ENCODE results near the gene MFSD11.
A peak's percentile ranks its signal among the peaks of the same experiment; 100 is the strongest.
"Not testable (repeated sequence)": the region's sequence is repeated elsewhere in the genome, so short reads cannot be mapped to it uniquely, and the experiment has no call there.

MFSD11 gene

GRCh38 chr17:76737676-76738467 lies at the start of gene MFSD11:
Gene MFSD11, plus strand, starts transcription at chr17:76738119. Its CDS starts 234 bp downstream, at chr17:76738353.
- peak; percentile 94 for DNase-seq

GRCh38 chr17:76688165-76688622 lies 49.7 kb upstream of the MFSD11 start:
- DNase-seq: no peak

GRCh38 chr17:76689859-76690258 lies 48.1 kb upstream of the MFSD11 start:
- DNase-seq: no peak

GRCh38 chr17:76690596-76691280 lies 47.2 kb upstream of the MFSD11 start:
- no peak for DNase-seq

- no peak for DNase-seq
Measured at GRCh38 chr17:76691379-76692191, 46.3 kb upstream of the MFSD11 start.

- no peak for DNase-seq
Measured at GRCh38 chr17:76695059-76695831, 42.7 kb upstream of the MFSD11 start.

- DNase-seq: no peak
Measured at GRCh38 chr17:76696763-76697701, 40.9 kb upstream of the MFSD11 start.

- DNase-seq: peak; percentile 62
Measured at GRCh38 chr17:76697702-76698465, 40.0 kb upstream of the MFSD11 start.

GRCh38 chr17:76698466-76698977 lies 39.4 kb upstream of the MFSD11 start:
- DNase-seq: not testable (repeated sequence)

GRCh38 chr17:76700270-76700616 lies 37.7 kb upstream of the MFSD11 start:
- no peak for DNase-seq

- peak; percentile 77 for DNase-seq
Measured at GRCh38 chr17:76700617-76701470, 37.1 kb upstream of the MFSD11 start.

- DNase-seq: no peak
Measured at GRCh38 chr17:76701471-76701967, 36.4 kb upstream of the MFSD11 start.

- no peak for DNase-seq
Measured at GRCh38 chr17:76702076-76702475, 35.8 kb upstream of the MFSD11 start.

GRCh38 chr17:76702941-76703637 lies 34.8 kb upstream of the MFSD11 start:
- DNase-seq: no peak

- DNase-seq: no peak
Measured at GRCh38 chr17:76704805-76705204, 33.1 kb upstream of the MFSD11 start.

GRCh38 chr17:76706817-76707216 lies 31.1 kb upstream of the MFSD11 start:
- no peak for DNase-seq

- DNase-seq: no peak
Measured at GRCh38 chr17:76707985-76708807, 29.7 kb upstream of the MFSD11 start.

Measured in NCI-H510A (cell line).